ENCODE data around the gene USP28.

DNA sequence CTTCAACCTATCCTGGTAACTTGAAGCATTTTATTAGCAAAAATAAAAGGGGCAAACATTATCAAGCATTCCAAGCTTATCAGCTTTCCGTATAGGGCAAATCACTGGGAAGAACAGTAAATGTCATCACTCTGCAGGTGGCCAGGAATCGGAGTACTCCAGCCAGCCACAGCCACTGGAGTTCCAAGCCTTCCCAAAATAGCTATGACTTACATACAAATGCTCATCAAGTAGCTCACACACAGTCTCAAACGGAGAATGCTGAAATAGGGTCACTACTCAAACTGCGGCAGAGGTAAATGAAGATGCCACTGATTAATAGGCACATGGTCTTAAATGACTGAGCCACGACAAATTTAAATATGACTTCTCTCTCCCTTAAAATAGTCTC lies 2.1 kb downstream of the USP28 start:
- TF ChIP-seq, protein P1, sequence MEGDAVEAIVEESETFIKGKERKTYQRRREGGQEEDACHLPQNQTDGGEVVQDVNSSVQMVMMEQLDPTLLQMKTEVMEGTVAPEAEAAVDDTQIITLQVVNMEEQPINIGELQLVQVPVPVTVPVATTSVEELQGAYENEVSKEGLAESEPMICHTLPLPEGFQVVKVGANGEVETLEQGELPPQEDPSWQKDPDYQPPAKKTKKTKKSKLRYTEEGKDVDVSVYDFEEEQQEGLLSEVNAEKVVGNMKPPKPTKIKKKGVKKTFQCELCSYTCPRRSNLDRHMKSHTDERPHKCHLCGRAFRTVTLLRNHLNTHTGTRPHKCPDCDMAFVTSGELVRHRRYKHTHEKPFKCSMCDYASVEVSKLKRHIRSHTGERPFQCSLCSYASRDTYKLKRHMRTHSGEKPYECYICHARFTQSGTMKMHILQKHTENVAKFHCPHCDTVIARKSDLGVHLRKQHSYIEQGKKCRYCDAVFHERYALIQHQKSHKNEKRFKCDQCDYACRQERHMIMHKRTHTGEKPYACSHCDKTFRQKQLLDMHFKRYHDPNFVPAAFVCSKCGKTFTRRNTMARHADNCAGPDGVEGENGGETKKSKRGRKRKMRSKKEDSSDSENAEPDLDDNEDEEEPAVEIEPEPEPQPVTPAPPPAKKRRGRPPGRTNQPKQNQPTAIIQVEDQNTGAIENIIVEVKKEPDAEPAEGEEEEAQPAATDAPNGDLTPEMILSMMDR (conservative IDR thresholded peaks at IDR 0.05; ENCODE audit: low read length), result no peak
- no peak for TF ChIP-seq EZH2phosphoT487 (IDR thresholded peaks at IDR 0.05; ENCODE audit: borderline replicate concordance)

Data from Loucy (cell line).